SK-N-MC (cell line): Measurements from ENCODE around the gene LMOD1.

ENCODE experiments used
- EZH2 ChIP-seq: fragments of 200-600 bp; sonication (generic); IDR thresholded peaks from one replicate; pipeline ENCODE4 v1.6.1; 2017; ENCODE audit warnings: antibody characterized with exemption
- FOXP2 ChIP-seq: optimal IDR thresholded peaks from 2 replicates; pipeline ENCODE3; 2011; ENCODE audit warnings: mild to moderate bottlenecking, moderate library complexity; ENCODE audit not compliant: insufficient read depth; ENCODE audit errors: extremely low read length, control extremely low read depth
- POLR2AphosphoS5 ChIP-seq: IDR thresholded peaks from 2 replicates; pipeline ENCODE4 v1.6.1; 2012; ENCODE audit warnings: mild to moderate bottlenecking, low read depth, low read length, borderline replicate concordance

- TF ChIP-seq POLR2AphosphoS5 (peak; percentile 15; the same call in 1 of the 2 replicates), EZH2 (no peak), FOXP2 (no peak)
Observed at GRCh38 chr1:201982623-201983379, 36.5 kb upstream of the LMOD1 start, which contains the start of gene RNPEP.
